Right renal cortex interstitium (tissue), 3 donors: ENCODE measurements around the gene NUBP2. TPM values are rescaled to one million over a fixed set of nuclear protein-coding genes. Genes with fewer than 3 reads are reported as not detected.
A peak's percentile ranks its signal among the peaks of the same experiment; 100 is the strongest.

ENCODE experiments used
- DNase-seq, 3 donors: peaks; one replicate each; pipeline ENCODE4 v3.0.0-alpha.2; 2013; ENCODE audit warnings: low read depth in 3 of 3, low spot score in 2 of 3
- polyA plus RNA-seq, 3 donors: library from polyadenylated mRNA; unstranded; fragments of 120-200 nt; gene quantifications; one replicate each; pipeline ENCODE4 v1.2.1, GENCODE V29; 2013; ENCODE audit not compliant: insufficient read length in 3 of 3

NUBP2 gene
- polyA plus RNA-seq, 3 donors = 31.1 to 38.7 (median 31.5) TPM

- DNase-seq = no peak
Measured at GRCh38 chr16:1822801-1823200, 40.0 kb downstream of the NUBP2 start.

GRCh38 chr16:1823821-1824220, 41.1 kb downstream of the NUBP2 start:
- no peak for DNase-seq

- no peak for DNase-seq
Measured at GRCh38 chr16:1825381-1825863, 42.7 kb downstream of the NUBP2 start.

- DNase-seq = no peak
Measured at GRCh38 chr16:1825864-1826690, 43.3 kb downstream of the NUBP2 start.

DNA sequence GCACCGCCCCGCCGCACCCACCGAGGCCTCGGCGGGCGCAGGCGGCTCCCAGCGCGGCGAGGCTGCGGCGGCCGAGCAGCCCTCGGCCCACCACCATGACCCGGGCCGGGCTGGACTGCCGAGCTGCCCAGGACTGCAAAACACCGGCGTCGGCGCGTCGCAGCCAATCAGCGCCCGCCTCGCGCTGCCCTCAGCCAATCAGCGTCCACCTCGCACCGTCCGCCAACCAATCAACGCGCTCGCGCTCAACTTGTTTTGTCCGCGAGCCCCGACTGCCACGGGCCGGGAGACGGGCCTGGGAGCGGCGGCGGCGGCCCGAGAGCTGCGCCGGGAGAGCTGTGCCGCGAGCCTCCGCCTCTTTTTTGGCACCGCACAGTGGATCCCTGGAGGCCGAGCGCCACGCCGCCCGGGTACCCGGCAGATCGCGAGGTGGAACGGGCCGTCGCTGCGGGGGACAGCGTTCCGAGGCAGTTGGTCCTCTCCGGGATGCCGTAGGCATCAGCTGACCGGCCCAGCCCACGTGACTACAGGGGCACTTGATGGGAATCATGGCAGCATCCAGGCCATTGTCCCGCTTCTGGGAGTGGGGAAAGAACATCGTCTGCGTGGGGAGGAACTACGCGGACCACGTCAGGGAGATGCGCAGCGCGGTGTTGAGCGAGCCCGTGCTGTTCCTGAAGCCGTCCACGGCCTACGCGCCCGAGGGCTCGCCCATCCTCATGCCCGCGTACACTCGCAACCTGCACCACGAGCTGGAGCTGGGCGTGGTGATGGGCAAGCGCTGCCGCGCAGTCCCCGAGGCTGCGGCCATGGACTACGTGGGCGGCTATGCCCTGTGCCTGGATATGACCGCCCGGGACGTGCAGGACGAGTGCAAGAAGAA, 44.2 kb downstream of the NUBP2 start, which contains the start of the genes FAHD1 and HAGH:
TSS of gene FAHD1 (plus strand) at position 516 of the 883 bp plus-strand sequence. CDS start at position 549, 33 bp downstream.
TSS of gene HAGH (minus strand) at position 135 of the 883 bp plus-strand sequence. CDS start at position 97, 38 bp downstream.
- peak; percentile 84 to 87 (median 84) for DNase-seq

- no peak for DNase-seq
Measured at GRCh38 chr16:1828645-1829410, 46.1 kb downstream of the NUBP2 start.

GRCh38 chr16:1830213-1830612, 47.5 kb downstream of the NUBP2 start:
- no peak for DNase-seq

DNA sequence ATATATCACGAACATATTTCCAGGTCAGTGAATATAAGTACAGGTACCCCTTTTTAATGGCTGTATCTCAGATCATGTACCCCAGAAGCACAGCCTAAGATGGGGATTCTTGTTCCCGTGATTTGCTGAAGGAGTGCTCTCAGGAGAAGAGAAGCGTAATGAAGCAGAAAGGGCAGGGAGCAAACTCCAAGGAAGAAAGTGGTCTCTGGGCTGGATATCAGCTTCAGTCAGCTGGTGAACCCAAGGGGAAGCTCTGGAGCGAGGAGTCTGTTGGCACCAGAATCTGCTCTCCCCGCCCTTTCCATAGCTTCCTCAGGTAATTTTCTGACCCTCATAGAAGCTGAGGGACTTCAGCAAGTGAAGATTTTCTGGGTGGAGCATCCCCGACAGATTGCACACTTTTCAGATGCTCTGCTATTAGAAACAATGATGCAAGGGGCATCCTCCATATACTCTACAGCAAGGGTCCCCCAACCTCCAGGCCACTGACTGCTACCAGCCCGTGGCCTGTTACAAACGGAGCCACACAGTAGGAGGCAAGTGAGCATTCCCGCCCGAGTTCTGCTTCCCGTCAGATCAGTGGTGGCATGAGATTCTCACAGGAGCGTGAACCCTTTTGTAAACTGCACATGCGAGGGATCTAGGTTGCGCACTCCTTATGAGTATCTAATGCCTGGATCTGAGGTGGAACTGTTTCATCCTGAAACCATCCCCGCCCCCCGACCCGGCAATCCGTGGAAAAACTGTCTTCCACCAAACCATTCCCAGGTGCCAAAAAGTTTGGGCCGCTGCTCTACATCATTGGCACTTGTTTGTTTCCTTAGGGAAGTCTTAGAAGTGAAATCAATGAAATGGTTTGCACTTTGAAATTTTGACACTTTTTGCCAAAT, 48.7 kb downstream of the NUBP2 start:
- DNase-seq = no peak

GRCh38 chr16:1832838-1833454, 50.2 kb downstream of the NUBP2 start:
- DNase-seq = no peak

- no peak for DNase-seq
Measured at GRCh38 chr16:1834096-1834495, 51.3 kb downstream of the NUBP2 start.

Other genes with a start within 250 kb of the NUBP2 start
- 10 to 100 TPM; 16.8 to 21.4 (median 18.8) TPM for gene TMEM204, start 249.3 kb upstream of the NUBP2 start, polyA plus RNA-seq
- gene IFT140, start 170.9 kb upstream of the NUBP2 start, polyA plus RNA-seq = 10 to 100 TPM; 33.9 to 39.1 (median 34.0) TPM
- gene CRAMP1, start 170.6 kb upstream of the NUBP2 start, polyA plus RNA-seq = 10 to 100 TPM; 16.0 to 17.6 (median 16.4) TPM
- 10 to 100 TPM; 80.4 to 87.2 (median 81.1) TPM for gene JPT2, start 104.7 kb upstream of the NUBP2 start, polyA plus RNA-seq
- 10 to 100 TPM; 28.6 to 39.6 (median 36.3) TPM for gene MAPK8IP3, start 76.8 kb upstream of the NUBP2 start, polyA plus RNA-seq
- gene NME3, start 11.4 kb upstream of the NUBP2 start, polyA plus RNA-seq = 10 to 100 TPM; 18.8 to 22.1 (median 19.4) TPM
- gene EME2, start 10.2 kb upstream of the NUBP2 start, polyA plus RNA-seq = 1 to 10 TPM; 5.1 to 5.5 (median 5.2) TPM
- gene MRPS34, start 9.8 kb upstream of the NUBP2 start, polyA plus RNA-seq = 10 to 100 TPM; 58.1 to 69.6 (median 65.0) TPM
- gene SPSB3, start 389 bp upstream of the NUBP2 start, polyA plus RNA-seq = 10 to 100 TPM; 30.8 to 35.7 (median 32.5) TPM
- 1 to 10 TPM; 1.3 to 2.0 (median 2.0) TPM for gene IGFALS, start 10.7 kb downstream of the NUBP2 start, polyA plus RNA-seq
- gene HAGH, start 43.9 kb downstream of the NUBP2 start, polyA plus RNA-seq = 10 to 100 TPM; 35.4 to 44.8 (median 40.1) TPM
- 10 to 100 TPM; 36.6 to 50.7 (median 48.3) TPM for gene FAHD1, start 44.2 kb downstream of the NUBP2 start, polyA plus RNA-seq
- gene MEIOB, start 89.2 kb downstream of the NUBP2 start, polyA plus RNA-seq = 1 to 10 TPM; 1.1 to 1.3 (median 1.3) TPM
- gene HS3ST6, start 135.5 kb downstream of the NUBP2 start, polyA plus RNA-seq = under 1 TPM; 0.12 to 0.24 (median 0.17) TPM
- 10 to 100 TPM; 63.0 to 70.1 (median 65.2) TPM for gene MSRB1, start 160.2 kb downstream of the NUBP2 start, polyA plus RNA-seq
- gene RPL3L, start 171.7 kb downstream of the NUBP2 start, polyA plus RNA-seq = under 1 TPM; 0.10 to 0.17 (median 0.16) TPM
- gene NDUFB10, start 176.6 kb downstream of the NUBP2 start, polyA plus RNA-seq = 100 to 1,000 TPM; 127 to 137 (median 129) TPM
- gene RPS2, start 181.9 kb downstream of the NUBP2 start, polyA plus RNA-seq = 1,000 to 10,000 TPM; 1,774 to 1,944 (median 1,840) TPM
- not detected for gene RNF151, start 183.9 kb downstream of the NUBP2 start, polyA plus RNA-seq
- gene TBL3, start 189.1 kb downstream of the NUBP2 start, polyA plus RNA-seq = 10 to 100 TPM; 27.4 to 34.3 (median 32.0) TPM
- gene NOXO1, start 198.5 kb downstream of the NUBP2 start, polyA plus RNA-seq = under 1 TPM; 0.37 to 0.79 (median 0.60) TPM
- 10 to 100 TPM; 20.5 to 22.0 (median 21.1) TPM for gene GFER, start 201.2 kb downstream of the NUBP2 start, polyA plus RNA-seq
- gene SYNGR3, start 207.0 kb downstream of the NUBP2 start, polyA plus RNA-seq = 1 to 10 TPM; 1.3 to 1.9 (median 1.4) TPM
- gene ZNF598, start 226.9 kb downstream of the NUBP2 start, polyA plus RNA-seq = 10 to 100 TPM; 14.2 to 16.4 (median 15.4) TPM
- gene NPW, start 236.8 kb downstream of the NUBP2 start, polyA plus RNA-seq = 1 to 10 TPM; 1.7 to 6.0 (median 3.9) TPM
- 100 to 1,000 TPM in 1 of 3 donors, 10 to 100 TPM in 2; 82.6 to 106 (median 88.6) TPM for gene NHERF2, start 243.9 kb downstream of the NUBP2 start, polyA plus RNA-seq